Suprapubic skin (tissue), 4 donors: ENCODE results near the gene PDE11A. TPM values are rescaled to one million over a fixed set of nuclear protein-coding genes. Genes with fewer than 3 reads are reported as not detected.
"Not testable (repeated sequence)": the region's sequence is repeated elsewhere in the genome, so short reads cannot be mapped to it uniquely, and the experiment has no call there.

Source experiments
- DNase-seq, 2 donors: peaks; one replicate each; pipeline ENCODE4 v3.0.0-alpha.2; 2019; ENCODE audit warnings: low spot score in 2 of 2
- H3K27ac ChIP-seq: fragments of 200-600 bp; sonication (generic); one replicate; pipeline ENCODE4 v1.5.1; 2019
- H3K27me3 ChIP-seq: fragments of 200-600 bp; sonication (generic); one replicate; pipeline ENCODE4 v1.5.1; 2019
- H3K36me3 ChIP-seq: fragments of 200-600 bp; sonication (generic); one replicate; pipeline ENCODE4 v1.5.1; 2019
- H3K4me1 ChIP-seq: fragments of 200-600 bp; sonication (generic); one replicate; pipeline ENCODE4 v1.5.1; 2019
- H3K4me3 ChIP-seq: fragments of 200-600 bp; sonication (generic); one replicate; pipeline ENCODE4 v1.5.1; 2019; ENCODE audit warnings: mild to moderate bottlenecking
- H3K9me3 ChIP-seq: fragments of 200-600 bp; sonication (generic); one replicate; pipeline ENCODE4 v1.5.1; 2019
- EP300 ChIP-seq: sonication (generic); formaldehyde crosslinking; IDR thresholded peaks from one replicate; pipeline ENCODE4 v1.6.1; 2017; ENCODE audit warnings: antibody characterized with exemption
- POLR2A ChIP-seq, 2 donors: fragments of 450-650 bp; IDR thresholded peaks; one replicate each; pipeline ENCODE4 v1.6.1; 2017; ENCODE audit warnings: antibody characterized with exemption in 2 of 2, mild to moderate bottlenecking in 2 of 2, moderate library complexity in 2 of 2
- POLR2AphosphoS5 ChIP-seq, 3 donors: sonication (generic); formaldehyde crosslinking; IDR thresholded peaks; one replicate each; pipeline ENCODE4 v1.6.1; 2017; ENCODE audit warnings: antibody characterized with exemption in 3 of 3
- WGBS: methylation state at CpG from one replicate; pipeline ENCODE4 v1.1.5; 2018; 5-methylcytosine and 5-hydroxymethylcytosine counted together
- total RNA-seq, 4 donors: library from RNA; depleted of rRNA; stranded (reverse); fragments of >200 nt; gene quantifications; one replicate each; pipeline ENCODE4 v1.1.0, GENCODE V29; 2016
- TF ChIP-seq, protein P1 (sequence below), 2 donors: fragments of 200-600 bp in 1 of 2; fragments of 450-650 bp in 1 of 2; sonication (generic) in 1 of 2; IDR thresholded peaks; one replicate each; pipeline ENCODE4 v1.5.1; 2016 to 2019; ENCODE audit warnings: antibody characterized with exemption in 2 of 2, mild to moderate bottlenecking in 1 of 2, moderate library complexity in 1 of 2

PDE11A gene
- total RNA-seq, 4 donors from 2014 or later = 0.08 to 1.0 (median 0.36) TPM

DNA sequence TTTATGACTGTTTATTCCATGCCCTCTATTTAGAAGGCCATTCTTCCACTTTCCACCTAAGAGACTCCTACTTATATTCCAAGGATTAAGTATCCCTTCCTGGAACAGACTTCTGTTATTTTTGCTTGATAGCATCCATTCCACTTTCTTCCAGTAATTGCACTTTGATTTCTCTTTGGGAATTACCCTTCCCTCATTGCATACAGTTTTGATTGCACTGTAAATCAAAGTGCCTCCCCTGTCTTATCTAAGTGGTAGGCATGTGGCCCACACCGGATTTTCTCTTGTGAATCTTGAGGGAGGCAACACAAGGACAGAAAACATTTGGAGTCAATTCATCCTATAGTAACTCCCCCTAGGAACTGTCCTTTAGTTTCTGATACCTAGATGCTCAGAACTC, 120.4 kb downstream of the PDE11A start:
- Histone ChIP-seq H3K36me3 (no peaks in the 10 kb centered on the region), H3K4me1 (no peaks in the 10 kb centered on the region), H3K27ac (no peak overlapping the region), H3K4me3 (no peak overlapping the region), H3K9me3 (no peaks in the 10 kb centered on the region), H3K27me3 (no peaks in the 10 kb centered on the region)
- 27% methylated on average over 1 of the region's 1 CpG for WGBS
- TF ChIP-seq POLR2AphosphoS5 (IDR thresholded peaks at IDR 0.05) (no peak), POLR2A (IDR thresholded peaks at IDR 0.05) (no peak), EP300 (no peak)
- TF ChIP-seq, protein P1, sequence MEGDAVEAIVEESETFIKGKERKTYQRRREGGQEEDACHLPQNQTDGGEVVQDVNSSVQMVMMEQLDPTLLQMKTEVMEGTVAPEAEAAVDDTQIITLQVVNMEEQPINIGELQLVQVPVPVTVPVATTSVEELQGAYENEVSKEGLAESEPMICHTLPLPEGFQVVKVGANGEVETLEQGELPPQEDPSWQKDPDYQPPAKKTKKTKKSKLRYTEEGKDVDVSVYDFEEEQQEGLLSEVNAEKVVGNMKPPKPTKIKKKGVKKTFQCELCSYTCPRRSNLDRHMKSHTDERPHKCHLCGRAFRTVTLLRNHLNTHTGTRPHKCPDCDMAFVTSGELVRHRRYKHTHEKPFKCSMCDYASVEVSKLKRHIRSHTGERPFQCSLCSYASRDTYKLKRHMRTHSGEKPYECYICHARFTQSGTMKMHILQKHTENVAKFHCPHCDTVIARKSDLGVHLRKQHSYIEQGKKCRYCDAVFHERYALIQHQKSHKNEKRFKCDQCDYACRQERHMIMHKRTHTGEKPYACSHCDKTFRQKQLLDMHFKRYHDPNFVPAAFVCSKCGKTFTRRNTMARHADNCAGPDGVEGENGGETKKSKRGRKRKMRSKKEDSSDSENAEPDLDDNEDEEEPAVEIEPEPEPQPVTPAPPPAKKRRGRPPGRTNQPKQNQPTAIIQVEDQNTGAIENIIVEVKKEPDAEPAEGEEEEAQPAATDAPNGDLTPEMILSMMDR (IDR thresholded peaks at IDR 0.05) = no peak
- no peak for DNase-seq

DNA sequence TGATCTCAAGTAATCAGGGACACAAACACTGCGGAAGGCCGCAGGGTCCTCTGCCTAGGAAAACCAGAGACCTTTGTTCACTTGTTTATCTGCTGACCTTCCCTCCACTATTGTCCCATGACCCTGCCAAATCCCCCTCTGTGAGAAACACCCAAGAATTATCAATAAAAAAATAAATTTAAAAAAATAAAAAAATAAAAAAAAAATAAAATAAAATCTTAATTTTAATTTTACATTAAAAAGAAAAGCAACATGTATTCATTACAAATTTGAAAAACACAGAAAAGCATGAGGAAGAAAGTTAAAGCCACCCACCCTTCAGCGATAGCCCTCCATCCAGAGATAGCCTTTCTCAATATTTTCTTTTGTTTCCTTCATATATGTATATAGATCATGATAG, 125.0 kb downstream of the PDE11A start:
- not testable (repeated sequence) for DNase-seq, H3K27me3 ChIP-seq, H3K9me3 ChIP-seq, H3K36me3 ChIP-seq, H3K27ac ChIP-seq, H3K4me3 ChIP-seq, H3K4me1 ChIP-seq
- 98% methylated on average over 1 of the region's 3 CpGs for WGBS

DNA sequence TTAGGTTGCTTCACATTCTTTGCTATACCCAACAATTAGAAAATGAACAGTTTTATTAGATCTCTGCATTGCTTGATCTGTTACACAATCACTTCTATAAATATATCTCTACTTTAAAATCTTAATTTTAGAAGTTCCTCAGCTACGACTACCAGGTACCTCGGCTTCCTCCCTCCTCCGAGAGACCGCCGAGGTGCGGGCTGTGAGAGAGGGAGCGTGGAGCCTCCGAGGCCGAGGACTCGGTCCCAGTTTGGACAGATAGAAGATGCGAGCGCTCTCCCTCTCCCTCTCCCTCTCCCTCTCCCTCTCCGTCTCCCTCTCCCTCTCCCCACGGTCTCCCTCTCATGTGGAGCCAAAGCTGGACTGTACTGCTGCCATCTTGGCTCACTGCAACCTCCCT, 128.0 kb downstream of the PDE11A start:
- not testable (repeated sequence) for H3K9me3 ChIP-seq, DNase-seq, H3K27ac ChIP-seq, H3K27me3 ChIP-seq, H3K4me1 ChIP-seq, H3K36me3 ChIP-seq, H3K4me3 ChIP-seq
- WGBS = 94% methylated on average over 10 of the region's 14 CpGs

DNA sequence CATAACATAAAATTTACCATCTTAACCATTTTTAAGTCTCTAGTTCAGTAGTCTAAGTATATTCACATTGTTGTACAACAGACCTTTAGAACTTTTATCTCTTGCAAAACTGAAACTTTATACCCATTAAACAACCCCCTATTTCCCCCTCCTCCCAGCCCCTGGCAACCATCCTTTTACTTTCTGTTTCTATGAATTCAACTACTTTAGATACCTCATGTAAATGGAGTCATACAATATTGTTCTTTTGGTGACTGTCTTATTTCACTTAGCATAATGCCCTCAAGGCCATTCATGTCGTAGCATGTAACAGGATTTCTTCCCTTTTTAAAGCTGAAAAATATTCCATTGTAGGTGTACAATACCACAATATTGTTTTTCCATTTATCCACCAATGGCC, 129.8 kb downstream of the PDE11A start:
- Histone ChIP-seq H3K9me3 (no peaks in the 10 kb centered on the region), H3K27ac (no peak overlapping the region), H3K4me3 (no peak overlapping the region), H3K27me3 (no peaks in the 10 kb centered on the region), H3K4me1 (no peaks in the 10 kb centered on the region), H3K36me3 (no peaks in the 10 kb centered on the region)
- WGBS = 43% methylated on average over 1 of the region's 1 CpG
- DNase-seq = no peak
- no peak for TF ChIP-seq EP300
- TF ChIP-seq, protein P1 (IDR thresholded peaks at IDR 0.05) = no peak
- no peak for TF ChIP-seq POLR2A (IDR thresholded peaks at IDR 0.05)
- TF ChIP-seq POLR2AphosphoS5 (IDR thresholded peaks at IDR 0.05) = no peak

DNA sequence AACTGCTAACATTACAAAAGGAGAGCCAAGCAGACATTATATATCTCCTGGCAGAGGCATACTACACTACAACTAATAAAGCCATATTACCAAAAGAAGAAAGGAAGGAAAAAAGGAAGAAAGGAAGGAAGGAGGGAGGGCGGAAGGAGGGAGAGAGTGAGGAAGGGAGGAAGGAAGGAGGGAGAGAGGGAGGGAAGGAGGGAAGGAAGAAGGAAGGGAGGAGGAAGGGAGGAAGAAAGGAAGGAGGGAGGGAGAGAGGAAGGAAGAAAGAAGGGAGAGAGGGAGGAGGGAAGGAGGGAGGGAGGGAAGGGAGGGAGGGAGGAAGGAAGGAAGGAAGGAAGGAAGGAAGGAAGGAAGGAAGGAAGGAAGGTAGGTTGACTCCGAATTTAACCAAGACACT, 133.4 kb downstream of the PDE11A start:
- no peak for TF ChIP-seq POLR2AphosphoS5 (IDR thresholded peaks at IDR 0.05)
- no peak for TF ChIP-seq POLR2A (IDR thresholded peaks at IDR 0.05)
- TF ChIP-seq EP300 = no peak
- TF ChIP-seq, protein P1 (IDR thresholded peaks at IDR 0.05) = no peak
- no peaks in the 10 kb centered on the region for H3K36me3 ChIP-seq
- no peaks in the 10 kb centered on the region for H3K9me3 ChIP-seq
- no peaks in the 10 kb centered on the region for H3K27me3 ChIP-seq
- no peak overlapping the region for H3K4me3 ChIP-seq
- H3K4me1 ChIP-seq = no peaks in the 10 kb centered on the region
- WGBS = 50% methylated on average over 2 of the region's 2 CpGs
- H3K27ac ChIP-seq = no peak overlapping the region
- no peak for DNase-seq

DNA sequence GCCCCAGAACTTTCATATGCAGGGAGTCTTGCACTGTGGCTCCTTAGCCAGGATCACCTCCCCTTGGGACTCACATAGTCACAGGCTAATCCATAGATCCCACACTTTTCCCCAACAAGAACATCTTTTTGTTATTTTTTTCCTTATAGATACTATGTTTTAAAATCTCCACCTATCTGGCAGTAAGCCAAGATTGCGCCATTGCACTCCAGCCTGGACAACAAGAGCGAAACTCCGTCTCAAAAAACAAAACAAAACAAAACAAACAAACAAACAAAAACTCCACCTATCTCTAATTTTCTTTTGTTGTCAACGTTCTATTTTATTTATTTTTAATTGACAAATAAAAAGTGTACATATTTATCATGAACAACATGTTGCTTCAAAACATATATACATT, 141.7 kb downstream of the PDE11A start:
- Histone ChIP-seq H3K4me1 (no peaks in the 10 kb centered on the region), H3K4me3 (no peak overlapping the region), H3K27me3 (no peaks in the 10 kb centered on the region), H3K9me3 (peaks cover 5% of the 10 kb centered on the region), H3K27ac (no peak overlapping the region), H3K36me3 (no peaks in the 10 kb centered on the region)
- no peak for DNase-seq
- TF ChIP-seq EP300 (no peak), POLR2AphosphoS5 (IDR thresholded peaks at IDR 0.05) (no peak), POLR2A (IDR thresholded peaks at IDR 0.05) (no peak)
- TF ChIP-seq, protein P1 (IDR thresholded peaks at IDR 0.05) = no peak
- WGBS = 68% methylated on average over 4 of the region's 4 CpGs
